Superior temporal gyrus (tissue), 1 donor: ENCODE results near the gene MICAL1.

ENCODE experiments used
- DNase-seq: peaks from one replicate; pipeline ENCODE4 v3.0.0-alpha.2; 2016; ENCODE audit errors: extremely low spot score

MICAL1 gene

GRCh38 chr6:109436041-109436440 lies 19.5 kb downstream of the MICAL1 start:
- no peak for DNase-seq

- no peak for DNase-seq
Measured at GRCh38 chr6:109434456-109434855, 21.1 kb downstream of the MICAL1 start.

GRCh38 chr6:109429496-109429895 lies 26.1 kb downstream of the MICAL1 start:
- no peak for DNase-seq

- DNase-seq, result peak; percentile 28
Measured at GRCh38 chr6:109428889-109429477, 26.6 kb downstream of the MICAL1 start.

GRCh38 chr6:109424946-109425345 lies 30.6 kb downstream of the MICAL1 start:
- no peak for DNase-seq

GRCh38 chr6:109421184-109421583 lies 34.4 kb downstream of the MICAL1 start:
- no peak for DNase-seq

- DNase-seq, result no peak
Measured at GRCh38 chr6:109420751-109421150, 34.8 kb downstream of the MICAL1 start.

- DNase-seq, result no peak
Measured at GRCh38 chr6:109417646-109418045, 37.9 kb downstream of the MICAL1 start.

GRCh38 chr6:109411034-109411433 lies 44.5 kb downstream of the MICAL1 start:
- DNase-seq, result no peak

GRCh38 chr6:109406196-109406595 lies 49.4 kb downstream of the MICAL1 start:
- no peak for DNase-seq

- peak; percentile 53 for DNase-seq
Measured at GRCh38 chr6:109397020-109397419, 58.6 kb downstream of the MICAL1 start.

GRCh38 chr6:109396046-109396718 lies 59.4 kb downstream of the MICAL1 start:
- DNase-seq, result no peak
